GM19193 (cell line): ENCODE results near the gene SYCP3.

Experiments used
- POLR2A ChIP-seq: IDR thresholded peaks from 4 replicates; pipeline ENCODE4 v1.6.1; 2011; ENCODE audit not compliant: insufficient read depth, insufficient read length; ENCODE audit errors: extremely low read depth

SYCP3 gene

GRCh38 chr12:101768781-101769180, 29.5 kb upstream of the SYCP3 start:
- no peak for TF ChIP-seq POLR2A

GRCh38 chr12:101767537-101767936, 28.3 kb upstream of the SYCP3 start:
- TF ChIP-seq POLR2A = no peak

GRCh38 chr12:101764051-101764792, 25.0 kb upstream of the SYCP3 start:
- TF ChIP-seq POLR2A = no peak

DNA sequence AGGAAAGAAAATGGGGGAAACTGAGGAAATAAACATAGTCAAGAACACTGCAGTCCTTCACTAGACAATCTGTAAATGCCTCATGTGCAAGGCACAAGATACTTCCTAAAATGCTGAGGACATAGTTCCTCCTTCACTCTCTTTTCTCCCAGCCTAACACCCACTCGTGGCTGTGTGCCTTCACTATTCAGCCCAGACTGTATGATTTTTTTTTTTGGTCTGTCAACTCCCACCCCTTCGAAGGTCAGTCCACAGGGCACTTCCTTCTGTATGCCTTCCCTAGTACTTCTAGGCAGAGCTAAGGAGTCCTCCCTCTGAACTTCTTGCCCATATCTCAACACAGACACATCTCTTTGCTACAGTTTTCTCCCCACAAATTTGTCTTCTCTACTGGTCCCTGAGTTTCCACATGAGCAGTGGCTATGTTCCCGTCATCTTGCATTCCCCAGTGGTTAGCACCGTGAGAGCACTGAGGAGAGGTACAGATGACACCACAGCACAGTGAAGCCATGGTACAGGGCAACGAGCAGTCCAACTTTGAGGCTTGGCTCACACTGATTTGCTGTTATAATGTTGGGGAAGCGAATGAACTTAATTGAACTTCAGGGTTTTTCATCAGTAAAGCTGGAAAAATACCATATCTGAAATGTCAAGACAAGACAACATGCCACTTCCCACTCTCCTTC, 24.1 kb upstream of the SYCP3 start:
- TF ChIP-seq POLR2A = no peak

- no peak for TF ChIP-seq POLR2A
Observed at GRCh38 chr12:101761781-101762180, 22.5 kb upstream of the SYCP3 start.

DNA sequence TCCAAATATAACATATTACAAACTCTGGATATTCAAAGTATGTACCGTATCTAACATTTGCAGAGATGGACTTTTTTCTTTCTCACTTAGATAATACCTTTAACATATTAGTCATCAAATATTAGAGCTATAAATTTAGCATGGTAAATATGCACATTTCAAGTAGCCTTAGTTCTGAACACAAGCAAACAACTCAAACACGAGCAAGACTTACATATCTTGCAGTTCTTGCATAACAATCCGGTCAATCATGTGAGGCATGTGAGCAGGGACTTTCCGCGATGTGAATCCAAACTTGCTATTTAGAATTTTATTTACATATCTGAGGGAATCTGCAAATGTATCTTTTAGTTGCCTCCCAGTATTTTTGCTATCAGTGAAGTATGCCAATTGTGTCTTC, 22.1 kb upstream of the SYCP3 start:
- TF ChIP-seq POLR2A = no peak

DNA sequence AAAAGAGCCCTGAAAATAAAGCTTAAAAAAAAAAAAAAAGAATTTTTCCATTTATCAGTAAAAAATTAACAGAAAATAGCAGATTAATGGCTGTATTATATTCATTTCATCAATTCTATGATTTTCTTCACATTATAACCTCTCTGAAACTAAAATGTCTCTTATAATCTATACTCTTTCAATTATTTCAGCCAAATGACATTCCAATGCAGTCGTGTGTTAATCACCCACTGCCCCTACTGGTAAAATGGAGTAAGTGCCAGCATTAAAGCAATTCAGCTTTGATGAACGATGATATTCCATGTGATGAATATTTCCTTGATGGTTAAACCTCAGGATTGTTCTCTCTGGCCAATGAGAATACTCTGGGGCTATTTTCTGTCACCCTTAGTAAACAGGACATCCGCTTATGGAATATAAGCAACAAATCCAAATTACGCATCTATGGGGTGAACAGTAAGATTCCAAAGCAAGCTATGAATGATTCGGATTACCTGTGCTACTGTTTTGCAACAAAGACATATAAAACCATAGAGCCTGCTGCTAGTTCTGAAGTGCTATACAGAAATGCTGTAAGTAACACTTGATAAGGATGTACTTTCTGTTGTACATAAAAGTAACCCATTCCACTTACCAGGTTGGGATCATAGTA, 20.3 kb upstream of the SYCP3 start:
- no peak for TF ChIP-seq POLR2A

DNA sequence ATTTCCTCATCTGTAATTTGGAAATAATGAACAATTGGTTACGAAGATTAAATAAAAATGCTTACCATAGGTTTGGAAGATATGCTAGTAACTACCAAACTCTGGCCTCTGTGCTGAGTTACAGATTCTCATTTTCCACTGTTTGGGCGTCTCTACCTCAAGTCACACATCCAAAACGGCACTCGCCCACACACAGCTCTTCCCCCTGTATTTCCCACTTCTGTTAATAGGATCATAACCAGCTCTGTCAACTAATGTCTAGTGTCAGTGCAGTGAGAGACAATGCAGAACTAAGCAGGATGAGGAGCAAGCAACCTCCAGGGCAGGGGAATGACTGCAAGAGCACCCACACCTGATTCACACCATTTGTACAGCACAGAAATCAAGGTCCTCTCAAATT, 10.9 kb upstream of the SYCP3 start:
- TF ChIP-seq POLR2A = no peak

DNA sequence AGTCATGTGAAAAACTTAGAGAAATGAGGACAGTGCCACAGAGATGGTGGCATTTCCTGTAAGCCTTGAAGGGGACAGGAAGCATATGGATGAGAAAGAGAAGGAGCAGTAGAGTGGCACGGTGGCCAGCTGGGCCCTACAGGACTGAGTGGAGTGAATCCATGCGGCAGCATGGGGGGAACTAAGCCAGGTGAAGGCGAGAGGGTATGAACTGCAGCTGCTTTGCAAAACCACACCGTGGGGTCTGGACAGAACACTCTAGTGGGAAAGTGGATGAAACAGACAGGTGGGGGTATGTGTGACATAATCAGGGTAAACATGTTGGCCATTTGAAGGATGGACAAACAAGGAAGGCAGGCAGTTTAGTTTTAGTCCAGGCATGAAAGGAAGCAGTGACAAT, 10.4 kb upstream of the SYCP3 start:
- TF ChIP-seq POLR2A = no peak

DNA sequence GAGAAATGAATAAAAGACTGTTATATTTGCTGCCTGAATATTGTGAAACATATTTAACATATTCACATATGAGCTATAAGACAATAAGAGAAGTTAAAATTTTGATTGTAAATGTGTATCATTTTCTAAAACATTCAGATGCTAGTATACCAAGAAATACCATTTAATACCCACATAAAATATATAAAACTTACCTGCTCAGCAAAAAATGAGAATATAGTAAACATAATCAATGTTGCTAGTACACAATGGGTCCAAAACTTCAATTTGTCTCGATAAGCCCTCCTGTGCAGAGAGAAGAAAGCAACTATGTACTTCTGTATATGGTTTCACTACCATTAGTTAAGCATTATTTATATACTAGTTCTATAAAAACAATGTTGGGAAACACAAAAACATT, 9.6 kb upstream of the SYCP3 start:
- no peak for TF ChIP-seq POLR2A

- no peak for TF ChIP-seq POLR2A
Observed at GRCh38 chr12:101747697-101748096, 8.4 kb upstream of the SYCP3 start.

DNA sequence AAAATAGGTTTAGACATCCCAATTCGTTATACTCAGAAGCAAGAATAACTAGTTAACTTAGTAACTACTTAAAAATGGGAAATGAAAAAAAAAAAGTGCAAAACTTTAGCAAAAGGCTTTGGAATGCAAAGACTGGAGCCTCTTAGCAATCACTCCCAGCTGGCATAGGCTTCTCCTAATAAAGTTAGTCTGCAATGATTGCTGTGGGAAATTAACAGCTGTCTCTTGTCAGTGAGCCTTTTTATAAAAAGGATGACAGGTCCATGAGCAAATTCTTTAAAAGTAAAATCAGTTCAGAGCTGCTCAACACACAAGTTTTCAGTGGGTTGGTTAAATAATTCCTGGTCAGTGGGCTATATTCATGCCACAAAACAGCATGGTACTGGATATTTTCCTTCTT, 7.4 kb upstream of the SYCP3 start:
- no peak for TF ChIP-seq POLR2A

DNA sequence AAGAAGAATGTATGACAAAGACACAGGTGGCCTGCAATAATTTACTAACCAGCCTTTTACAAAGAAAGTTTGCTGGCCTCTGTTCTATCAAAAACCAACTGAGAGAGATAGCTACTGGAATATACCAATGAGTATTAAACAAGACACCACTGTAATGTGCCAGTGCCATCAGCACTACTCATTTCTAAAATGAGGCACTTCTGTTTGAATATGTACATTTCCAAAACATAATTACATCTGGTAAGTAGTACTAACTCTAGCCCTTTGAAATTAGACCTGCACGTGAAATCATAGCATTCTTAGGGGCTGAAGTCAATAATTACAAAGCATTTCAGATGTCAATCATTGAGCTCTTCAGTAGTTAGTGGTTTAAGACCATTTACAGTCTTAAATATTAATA, 6.9 kb upstream of the SYCP3 start:
- TF ChIP-seq POLR2A = no peak

- no peak for TF ChIP-seq POLR2A
Observed at GRCh38 chr12:101745481-101745880, 6.2 kb upstream of the SYCP3 start.

- TF ChIP-seq POLR2A = no peak
Observed at GRCh38 chr12:101743724-101744472, 4.6 kb upstream of the SYCP3 start.
